AG08396 (cell line): ENCODE results near the gene CFAP77.
A peak's percentile ranks its signal among the peaks of the same experiment; 100 is the strongest.

ENCODE experiments used
- DNase-seq: peaks from one replicate; pipeline ENCODE4 v3.0.0; 2012; ENCODE audit warnings: low spot score, mixed read lengths

CFAP77 gene

GRCh38 chr9:132517815-132518550 lies 108.0 kb downstream of the CFAP77 start:
- DNase-seq = no peak

DNA sequence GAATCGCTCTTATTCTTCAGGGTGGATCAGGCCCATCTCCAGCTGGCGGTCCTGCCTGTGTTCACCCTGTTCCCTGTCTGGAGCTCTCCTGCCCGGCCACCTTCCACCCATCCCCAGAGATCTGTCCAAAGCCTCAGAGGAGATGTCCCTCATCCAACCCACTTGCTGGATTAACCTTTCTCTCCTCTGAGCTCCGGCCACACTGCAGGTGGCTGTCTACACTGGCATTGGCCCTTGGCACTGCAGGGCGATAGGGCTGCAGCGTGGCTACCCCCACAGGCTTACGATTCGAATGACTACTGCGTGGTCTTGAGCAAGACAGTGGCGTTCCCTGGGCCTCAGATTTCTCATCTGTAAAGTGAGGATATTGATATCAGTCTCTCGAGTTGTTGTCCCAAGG lies 108.6 kb downstream of the CFAP77 start:
- no peak for DNase-seq

- DNase-seq = no peak
Measured at GRCh38 chr9:132519033-132519432, 109.0 kb downstream of the CFAP77 start.

- no peak for DNase-seq
Measured at GRCh38 chr9:132520612-132521011, 110.6 kb downstream of the CFAP77 start.

DNA sequence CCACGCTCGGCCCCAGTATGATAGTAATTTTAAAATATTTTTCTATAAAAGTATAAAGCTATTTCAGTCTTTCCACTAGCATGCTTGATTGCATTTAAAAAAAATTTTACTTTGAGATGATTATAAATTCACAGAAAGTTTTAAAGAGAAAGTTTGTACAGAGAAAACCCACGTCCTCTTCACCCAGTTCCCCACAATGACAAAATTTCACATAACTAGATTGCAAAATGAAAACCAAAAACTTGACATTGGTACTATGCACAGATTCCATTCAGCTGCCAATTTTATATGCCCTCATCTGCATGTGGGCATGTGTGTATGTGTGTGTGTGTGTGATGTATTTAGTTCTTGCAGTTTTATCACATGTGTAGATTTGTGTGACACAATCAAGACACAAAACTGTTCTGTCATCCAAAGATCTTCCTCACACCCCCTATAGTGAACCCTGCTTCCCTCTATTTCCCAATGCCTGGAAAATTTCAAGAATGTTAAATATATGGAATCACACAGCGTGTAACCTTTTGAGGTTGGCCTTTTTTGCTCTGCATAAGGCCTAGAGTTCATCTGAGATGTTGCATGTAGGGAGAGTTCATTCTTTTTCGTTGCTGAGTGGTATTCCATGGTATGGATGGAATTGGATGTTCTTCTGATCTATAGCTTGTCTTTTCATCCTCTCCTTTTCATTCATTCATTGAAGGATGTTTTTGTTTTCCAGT lies 115.5 kb downstream of the CFAP77 start:
- no peak for DNase-seq

GRCh38 chr9:132531195-132531594 lies 121.2 kb downstream of the CFAP77 start:
- no peak for DNase-seq

DNA sequence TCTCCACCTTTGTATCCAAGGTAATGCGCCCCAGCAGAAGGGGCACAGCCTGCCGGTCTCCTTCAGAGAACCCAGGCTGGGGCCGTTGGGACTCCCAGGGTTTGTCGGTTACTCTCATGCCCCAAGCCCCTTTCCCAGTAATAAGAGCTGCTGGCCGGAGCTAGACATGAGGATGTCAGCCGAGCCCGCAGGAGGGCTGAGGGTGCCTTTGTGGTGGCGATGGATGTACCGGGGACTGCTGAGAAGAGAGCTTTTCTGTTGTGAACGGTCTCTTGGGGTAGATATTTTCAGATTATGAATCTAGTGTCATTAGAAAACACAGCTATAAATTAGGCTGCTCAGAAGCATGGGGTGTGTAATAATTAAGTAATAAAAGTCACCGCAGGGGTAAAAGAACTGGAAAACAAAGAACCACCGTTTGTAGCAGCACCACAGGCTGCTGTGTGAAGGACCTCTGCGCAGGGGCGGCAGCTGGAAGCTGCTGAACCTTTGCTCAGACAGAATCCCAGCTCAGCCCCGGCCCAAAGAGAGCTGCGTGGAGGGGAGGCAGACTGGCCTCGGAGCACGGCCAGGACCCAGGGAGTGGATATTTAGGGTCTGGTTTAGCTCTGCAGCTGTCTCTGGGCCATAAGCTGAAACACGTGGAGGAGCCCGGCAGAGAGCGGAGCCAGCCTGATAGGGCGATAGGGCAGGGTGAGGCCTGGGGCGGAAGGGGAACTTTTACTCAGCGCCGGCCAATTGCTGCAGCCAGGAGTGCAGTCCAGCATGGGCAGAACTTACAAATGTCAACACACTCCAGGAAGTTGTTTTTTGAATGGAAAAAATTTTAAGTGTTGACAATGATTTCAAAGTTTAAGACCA lies 121.9 kb downstream of the CFAP77 start:
- DNase-seq = no peak

DNA sequence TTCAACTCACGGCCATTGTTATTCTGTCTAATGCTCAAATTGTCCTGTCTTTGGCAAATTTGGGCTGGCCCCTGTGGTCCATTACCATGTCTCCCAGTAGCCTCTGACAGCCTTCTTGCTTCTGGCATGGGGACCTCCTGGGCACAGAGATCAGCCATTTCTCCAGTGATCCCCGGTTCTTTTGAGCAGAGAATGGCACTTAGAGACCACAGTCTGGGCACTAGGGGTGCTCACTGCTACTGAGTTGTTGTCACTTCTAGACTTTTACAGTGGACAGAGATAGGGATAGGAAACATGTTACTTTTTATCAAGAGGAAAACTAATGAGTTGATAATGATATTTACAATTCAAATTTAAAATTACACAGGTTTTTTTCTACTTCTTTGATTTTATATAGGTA lies 124.8 kb downstream of the CFAP77 start:
- DNase-seq = no peak

DNA sequence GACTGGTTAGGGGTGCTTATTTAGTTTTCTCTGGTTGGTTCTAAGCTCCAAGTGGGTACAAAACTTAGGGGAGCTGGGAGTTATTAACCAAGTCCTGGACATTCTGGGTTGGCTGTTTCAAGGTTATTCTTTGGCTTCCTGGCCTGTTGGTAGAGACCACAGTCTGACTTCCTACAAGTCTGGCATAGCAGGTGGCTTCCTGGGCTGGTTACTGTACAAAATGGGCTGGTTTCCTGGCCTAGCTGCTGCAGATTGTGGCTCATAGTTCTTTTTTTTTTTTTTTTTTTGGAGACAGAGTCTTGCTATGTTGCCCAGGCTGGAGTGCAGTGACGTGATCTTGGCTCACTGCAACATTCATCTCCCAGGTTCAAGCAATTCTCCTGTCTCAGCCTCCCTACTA lies 126.1 kb downstream of the CFAP77 start:
- no peak for DNase-seq

- DNase-seq = no peak
Measured at GRCh38 chr9:132537352-132537751, 127.3 kb downstream of the CFAP77 start.

GRCh38 chr9:132538071-132538470 lies 128.1 kb downstream of the CFAP77 start:
- no peak for DNase-seq

GRCh38 chr9:132539096-132539495 lies 129.1 kb downstream of the CFAP77 start:
- DNase-seq = no peak

GRCh38 chr9:132541051-132541450 lies 131.0 kb downstream of the CFAP77 start:
- no peak for DNase-seq

GRCh38 chr9:132541870-132542830 lies 132.1 kb downstream of the CFAP77 start:
- DNase-seq = no peak

DNA sequence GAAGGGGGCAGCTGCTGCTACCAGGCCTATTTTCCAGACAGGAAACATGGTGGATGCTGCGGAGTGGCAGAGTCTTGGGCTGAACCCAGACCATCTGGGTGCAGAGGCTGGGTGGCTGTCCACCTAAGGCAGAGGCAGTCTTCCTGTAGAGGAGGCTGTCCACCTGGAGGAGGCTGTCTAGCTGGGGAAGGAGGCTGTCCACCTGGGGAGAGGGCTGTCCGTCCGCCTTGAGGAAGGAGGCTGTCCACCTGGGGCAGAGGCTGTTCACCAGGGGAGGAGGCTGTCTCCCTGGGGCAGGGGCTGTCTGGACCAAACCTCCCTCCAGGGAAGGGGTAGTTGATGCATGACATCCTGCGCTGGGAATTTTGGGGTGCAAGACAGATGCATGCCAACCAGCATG lies 133.2 kb downstream of the CFAP77 start:
- no peak for DNase-seq

GRCh38 chr9:132543960-132544359 lies 133.9 kb downstream of the CFAP77 start:
- DNase-seq = no peak

DNA sequence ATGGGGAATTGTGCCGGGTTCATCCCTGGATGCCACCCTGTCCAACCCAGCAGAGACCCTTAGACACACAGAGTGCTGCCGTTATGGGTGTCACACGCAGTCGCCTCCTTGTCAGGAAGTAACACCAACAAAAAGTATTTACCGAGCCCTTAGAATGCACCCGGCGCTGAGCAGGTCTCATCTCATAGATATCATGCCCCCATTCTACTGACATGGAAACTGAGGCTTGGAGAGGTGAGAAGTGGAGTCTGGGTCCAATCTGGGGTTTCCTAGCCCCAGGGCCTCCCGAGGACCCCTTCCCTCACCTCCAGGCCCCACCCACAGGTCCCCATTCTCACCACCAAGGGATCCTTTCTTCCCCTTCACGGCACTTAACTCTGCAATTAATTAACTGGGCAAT lies 135.6 kb downstream of the CFAP77 start:
- no peak for DNase-seq

DNA sequence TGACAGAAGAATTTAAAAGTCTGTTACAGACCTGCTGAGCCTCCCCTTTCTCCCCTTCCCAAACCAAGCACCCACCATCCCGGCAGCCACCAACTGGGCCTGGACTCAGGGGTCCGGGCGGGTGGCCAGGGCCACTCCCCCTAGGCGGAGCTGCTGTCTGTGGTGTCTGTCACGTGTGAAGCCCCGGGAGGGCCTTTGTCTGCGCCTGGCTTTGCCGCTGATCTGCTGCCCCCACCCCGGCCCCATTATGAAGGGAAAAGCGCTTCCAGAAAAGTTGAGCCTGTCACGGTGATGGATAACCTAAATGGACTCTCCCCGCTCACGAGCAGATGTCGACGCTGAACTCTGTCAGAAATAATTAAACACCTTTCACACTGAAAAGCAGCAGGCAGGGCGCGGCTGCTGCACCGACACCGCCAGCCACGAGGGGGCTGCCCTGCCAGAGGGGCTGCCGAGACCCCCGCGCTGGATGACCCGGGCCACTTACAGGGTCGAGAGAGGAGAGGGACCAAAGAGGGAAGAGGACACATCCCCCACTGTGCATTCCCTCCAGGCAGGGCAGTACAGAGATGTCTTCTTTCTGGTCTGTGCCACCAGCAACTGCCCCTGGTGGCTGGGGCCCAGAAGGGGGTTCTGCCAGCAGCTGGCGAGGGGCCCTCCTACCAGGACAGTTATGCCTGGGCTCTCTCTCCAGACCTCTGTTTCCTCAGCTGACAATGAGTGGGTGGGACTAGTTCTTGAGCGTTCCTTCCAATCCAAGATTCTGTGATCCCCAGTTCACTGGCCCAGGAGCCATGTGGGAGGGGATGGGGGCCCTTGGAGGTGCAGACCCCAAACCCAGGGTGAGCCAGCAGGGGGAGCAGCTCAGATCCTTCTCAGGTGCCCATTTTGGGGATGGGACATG lies 136.4 kb downstream of the CFAP77 start:
- DNase-seq = peak; percentile 54

DNA sequence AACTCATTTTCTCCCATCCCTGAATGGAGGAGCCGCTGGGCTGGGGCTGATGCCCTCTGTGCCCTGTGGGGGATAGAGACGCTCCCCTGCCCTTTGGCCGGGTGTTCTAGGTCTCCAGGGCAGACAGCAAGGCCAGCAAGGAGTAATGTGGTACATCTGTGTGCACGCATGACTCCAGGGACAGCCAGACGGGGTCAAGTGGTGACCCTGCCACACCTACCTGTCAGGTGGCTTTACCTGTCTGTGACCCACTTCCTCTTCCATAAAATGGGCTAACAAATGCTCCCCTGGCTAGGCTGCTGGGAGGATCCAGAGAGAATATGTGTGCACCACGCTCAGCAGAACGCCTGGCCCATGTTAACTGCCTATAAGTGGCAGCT lies 137.0 kb downstream of the CFAP77 start:
- DNase-seq = no peak

DNA sequence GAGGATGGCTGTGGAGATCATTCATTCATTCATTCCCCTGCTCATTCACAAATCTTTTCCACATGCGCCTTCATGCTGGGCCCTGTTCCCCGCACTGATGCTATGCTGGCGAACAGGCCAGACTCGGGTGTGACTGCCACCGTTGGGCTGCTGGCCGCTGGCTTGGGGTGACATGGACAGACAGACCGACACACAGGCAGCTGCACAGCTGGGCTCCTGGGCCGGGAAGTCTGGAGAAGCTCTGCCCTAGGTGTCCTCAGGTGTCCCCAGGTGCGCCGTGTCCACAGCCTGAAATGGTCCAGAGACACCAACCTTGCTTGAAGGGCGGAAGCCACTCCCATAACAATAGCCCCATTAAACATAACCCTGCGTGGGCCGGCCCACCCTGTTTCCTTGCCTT lies 137.4 kb downstream of the CFAP77 start:
- DNase-seq = no peak
